CD4-positive, alpha-beta T cell (primary cell): ENCODE results near the gene RAPGEF4. TPM values are rescaled to one million over a fixed set of nuclear protein-coding genes. Genes with fewer than 3 reads are reported as not detected.

Experiments
- ATAC-seq: fragments of 200-7000 bp; cut with Tn5 transposase; one replicate; pipeline ENCODE4 v1.10.0; 2022; ENCODE audit warnings: mild to moderate bottlenecking; ENCODE audit not compliant: poor library complexity
- CTCF ChIA-PET: fragments of 350-600 bp; sonication (Branson Sonifier 250); formaldehyde crosslinking; loops from one replicate; lab custom pipeline; 2021; ENCODE audit warnings: antibody characterized with exemption, inconsistent platforms; lab: Charles Lee
- POLR2A ChIA-PET: fragments of 350-600 bp; sonication (Branson Sonifier 250); formaldehyde crosslinking; loops from one replicate; lab custom pipeline; 2021; ENCODE audit warnings: antibody characterized with exemption, inconsistent platforms; lab: Charles Lee
- DNase-seq, 14 experiments: peaks; one replicate each; pipeline ENCODE4 v3.0.0-alpha.2; 2013 to 2020; ENCODE audit warnings: mixed read lengths in 2 of 14
- H3K27ac ChIP-seq, 2 donors: one replicate each; pipeline versions ENCODE4 v1.5.1 to v1.7.0; 2013; ENCODE audit warnings: low read length in 2 of 2, low read depth in 1 of 2, mild to moderate bottlenecking in 1 of 2
- H3K27me3 ChIP-seq, 2 experiments: 1 replicate in 1 of 2; 2 replicates in 1 of 2; pipeline versions ENCODE4 v1.6.1 to v1.7.0; 2013; ENCODE audit warnings: low read length in 2 of 2, control low read depth in 1 of 2, mild to moderate bottlenecking in 1 of 2, moderate library complexity in 1 of 2; ENCODE audit not compliant: insufficient read depth in 2 of 2, control insufficient read depth in 1 of 2
- H3K36me3 ChIP-seq: one replicate; pipeline ENCODE4 v1.6.1; 2013; ENCODE audit warnings: low read length, control low read depth; ENCODE audit not compliant: insufficient read depth
- H3K4me1 ChIP-seq: one replicate; pipeline ENCODE4 v1.6.1; 2013; ENCODE audit warnings: low read length, control low read depth; ENCODE audit not compliant: insufficient read depth
- H3K4me3 ChIP-seq: one replicate; pipeline ENCODE4 v1.5.1; 2013; ENCODE audit warnings: mild to moderate bottlenecking, low read length, moderate library complexity
- H3K9me3 ChIP-seq, 2 experiments: 1 replicate in 1 of 2; 2 replicates in 1 of 2; pipeline versions ENCODE4 v1.6.1 to v1.7.0; 2013; ENCODE audit warnings: low read length in 2 of 2, mild to moderate bottlenecking in 2 of 2, control low read depth in 1 of 2, moderate library complexity in 1 of 2; ENCODE audit not compliant: control insufficient read depth in 1 of 2, insufficient read depth in 1 of 2
- H3K27ac Mint-ChIP-seq: one replicate; pipeline ENCODE4 v1.8.0; 2020; ENCODE audit warnings: mixed read lengths
- H3K27me3 Mint-ChIP-seq: one replicate; pipeline ENCODE4 v1.8.0; 2021; ENCODE audit warnings: mixed read lengths
- H3K36me3 Mint-ChIP-seq: one replicate; pipeline ENCODE4 v1.8.0; 2021; ENCODE audit warnings: low read depth, mixed read lengths
- H3K4me1 Mint-ChIP-seq: one replicate; pipeline ENCODE4 v1.8.0; 2021; ENCODE audit warnings: low read depth, mixed read lengths
- H3K4me3 Mint-ChIP-seq: one replicate; pipeline ENCODE4 v1.8.0; 2020; ENCODE audit warnings: mild to moderate bottlenecking, mixed read lengths
- H3K9me3 Mint-ChIP-seq: one replicate; pipeline ENCODE4 v1.8.0; 2020; ENCODE audit warnings: mixed read lengths
- intact Hi-C, 2 experiments: fragments of 100-400 bp; cut with DNase I in 1 of 2; cut with micrococcal nuclease in 1 of 2; formaldehyde crosslinking; loops; one replicate each; pipeline versions ENCODE4 v1.15.1 to v1.9.0; 2023 to 2025; cut with DNase I, micrococcal nuclease
- total RNA-seq, 174 experiments: library from RNA in 2 of 174; stranded (reverse) in 2 of 174; gene quantifications; one replicate each; pipeline ENCODE4 v1.2.3 and lab custom pipeline; 2021 to 2026
- TF ChIP-seq, protein P1 (sequence below): fragments of 200-600 bp; IDR thresholded peaks from one replicate; pipeline ENCODE4 v1.8.0; 2022; ENCODE audit warnings: antibody characterized with exemption, mild to moderate bottlenecking

The RAPGEF4 gene
- total RNA-seq, 2 experiments from 2014 or later, result 0.69 to 0.73 TPM

DNA sequence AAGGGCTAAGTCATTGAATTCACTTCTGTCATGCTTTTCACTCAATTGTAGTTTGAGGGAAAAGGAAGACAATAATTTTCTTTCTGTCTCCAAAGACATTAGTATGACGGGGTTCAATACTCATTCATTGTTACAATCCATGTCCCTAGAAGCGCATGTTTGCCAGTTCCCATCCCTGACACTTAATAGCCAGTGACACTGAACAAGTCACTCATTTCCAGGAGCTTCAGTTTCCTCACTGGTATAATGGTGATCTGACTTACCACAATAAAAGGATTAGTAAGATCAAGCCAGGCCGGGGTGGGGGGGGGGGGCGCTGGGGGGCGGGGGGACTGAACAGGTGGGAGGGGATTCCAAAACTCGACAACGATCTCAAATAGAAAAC lies 195.2 kb downstream of the RAPGEF4 start:
- ChIA-PET CTCF (interaction anchor here (1.1 to 2.0 kb wide), 3 partner anchors 10 to 33 kb away, joined by 3 to 5 read pairs (median 5); no protein-coding TSS in a partner anchor), POLR2A (no interaction called here)
- Mint-ChIP-seq H3K27me3 (peaks cover 4% of the 10 kb centered on the region), H3K27ac (no peak overlapping the region), H3K36me3 (no peaks in the 10 kb centered on the region), H3K4me3 (no peak overlapping the region), H3K9me3 (no peaks in the 10 kb centered on the region), H3K4me1 (peaks cover 13% of the 10 kb centered on the region)
- H3K36me3 ChIP-seq, result no peaks in the 10 kb centered on the region
- TF ChIP-seq, protein P1, sequence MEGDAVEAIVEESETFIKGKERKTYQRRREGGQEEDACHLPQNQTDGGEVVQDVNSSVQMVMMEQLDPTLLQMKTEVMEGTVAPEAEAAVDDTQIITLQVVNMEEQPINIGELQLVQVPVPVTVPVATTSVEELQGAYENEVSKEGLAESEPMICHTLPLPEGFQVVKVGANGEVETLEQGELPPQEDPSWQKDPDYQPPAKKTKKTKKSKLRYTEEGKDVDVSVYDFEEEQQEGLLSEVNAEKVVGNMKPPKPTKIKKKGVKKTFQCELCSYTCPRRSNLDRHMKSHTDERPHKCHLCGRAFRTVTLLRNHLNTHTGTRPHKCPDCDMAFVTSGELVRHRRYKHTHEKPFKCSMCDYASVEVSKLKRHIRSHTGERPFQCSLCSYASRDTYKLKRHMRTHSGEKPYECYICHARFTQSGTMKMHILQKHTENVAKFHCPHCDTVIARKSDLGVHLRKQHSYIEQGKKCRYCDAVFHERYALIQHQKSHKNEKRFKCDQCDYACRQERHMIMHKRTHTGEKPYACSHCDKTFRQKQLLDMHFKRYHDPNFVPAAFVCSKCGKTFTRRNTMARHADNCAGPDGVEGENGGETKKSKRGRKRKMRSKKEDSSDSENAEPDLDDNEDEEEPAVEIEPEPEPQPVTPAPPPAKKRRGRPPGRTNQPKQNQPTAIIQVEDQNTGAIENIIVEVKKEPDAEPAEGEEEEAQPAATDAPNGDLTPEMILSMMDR, result no peak
- peaks cover 0 to 3% of the 10 kb centered on the region in 2 experiments for H3K9me3 ChIP-seq
- no peak overlapping the region for H3K4me3 ChIP-seq
- DNase-seq (no peak), ATAC-seq (no peak)
- H3K27me3 ChIP-seq, result peaks cover 0 to 19% of the 10 kb centered on the region in 2 experiments
- no peak overlapping the region for H3K27ac ChIP-seq
- H3K4me1 ChIP-seq, result peaks cover 6% of the 10 kb centered on the region
- intact Hi-C loops, result loop anchor here (1.0 to 5.0 kb wide), 4 partner anchors 17 to 1354 kb away; no protein-coding TSS in a partner anchor

GRCh38 chr2:172931256-172931894 lies 195.7 kb downstream of the RAPGEF4 start:
- Mint-ChIP-seq H3K4me1 (peaks cover 13% of the 10 kb centered on the region), H3K36me3 (no peaks in the 10 kb centered on the region), H3K27me3 (peaks cover 4% of the 10 kb centered on the region), H3K4me3 (no peak overlapping the region), H3K9me3 (no peaks in the 10 kb centered on the region), H3K27ac (no peak overlapping the region)
- peaks cover 0 to 3% of the 10 kb centered on the region in 2 experiments for H3K9me3 ChIP-seq
- no peak for ATAC-seq
- ChIA-PET POLR2A (no interaction called here), CTCF (interaction anchor here (0.5 to 2.0 kb wide), 5 partner anchors 11 to 1523 kb away, joined by 3 to 5 read pairs (median 4); no protein-coding TSS in a partner anchor)
- H3K4me1 ChIP-seq, result peaks cover 6% of the 10 kb centered on the region
- no peak overlapping the region for H3K27ac ChIP-seq
- no peak overlapping the region for H3K4me3 ChIP-seq
- H3K36me3 ChIP-seq, result no peaks in the 10 kb centered on the region
- intact Hi-C loops, result loop anchor here (1.0 to 5.0 kb wide), 3 partner anchors 125 to 1354 kb away; no protein-coding TSS in a partner anchor
- peaks cover 0 to 19% of the 10 kb centered on the region in 2 experiments for H3K27me3 ChIP-seq
- no peak for DNase-seq
- TF ChIP-seq, protein P1, result no peak

GRCh38 chr2:172931918-172932520 lies 196.4 kb downstream of the RAPGEF4 start:
- H3K27ac ChIP-seq, result no peak overlapping the region
- CTCF ChIA-PET, result interaction anchor here (0.5 to 2.0 kb wide), 5 partner anchors 11 to 1522 kb away, joined by 3 to 5 read pairs (median 4); no protein-coding TSS in a partner anchor
- H3K4me1 Mint-ChIP-seq, result peaks cover 13% of the 10 kb centered on the region
- intact Hi-C loops, result loop anchor here (1.0 to 5.0 kb wide), 5 partner anchors 68 to 1355 kb away; no protein-coding TSS in a partner anchor
- peaks cover 0 to 19% of the 10 kb centered on the region in 2 experiments for H3K27me3 ChIP-seq
- H3K4me3 ChIP-seq, result no peak overlapping the region
- no peaks in the 10 kb centered on the region for H3K36me3 Mint-ChIP-seq
- POLR2A ChIA-PET, result no interaction called here
- H3K4me3 Mint-ChIP-seq, result no peak overlapping the region
- no peak overlapping the region for H3K27ac Mint-ChIP-seq
- H3K9me3 Mint-ChIP-seq, result no peaks in the 10 kb centered on the region
- TF ChIP-seq, protein P1, result peak; percentile 70
- peaks cover 6% of the 10 kb centered on the region for H3K4me1 ChIP-seq
- no peaks in the 10 kb centered on the region for H3K36me3 ChIP-seq
- H3K27me3 Mint-ChIP-seq, result peaks cover 4% of the 10 kb centered on the region
- H3K9me3 ChIP-seq, result peaks cover 0 to 3% of the 10 kb centered on the region in 2 experiments
- DNase-seq, result peak; percentile 32 to 80 (median 53)
- ATAC-seq, result peak; percentile 65
